HG03520 (cell line): ENCODE measurements around the gene E2F4.

Experiments
- ATAC-seq: cut with Tn5 transposase; IDR thresholded peaks from one replicate; pipeline ENCODE4 v1.9.1; 2021; ENCODE audit warnings: mild to moderate bottlenecking, moderate library complexity; ENCODE audit not compliant: unreplicated experiment

Gene E2F4

DNA sequence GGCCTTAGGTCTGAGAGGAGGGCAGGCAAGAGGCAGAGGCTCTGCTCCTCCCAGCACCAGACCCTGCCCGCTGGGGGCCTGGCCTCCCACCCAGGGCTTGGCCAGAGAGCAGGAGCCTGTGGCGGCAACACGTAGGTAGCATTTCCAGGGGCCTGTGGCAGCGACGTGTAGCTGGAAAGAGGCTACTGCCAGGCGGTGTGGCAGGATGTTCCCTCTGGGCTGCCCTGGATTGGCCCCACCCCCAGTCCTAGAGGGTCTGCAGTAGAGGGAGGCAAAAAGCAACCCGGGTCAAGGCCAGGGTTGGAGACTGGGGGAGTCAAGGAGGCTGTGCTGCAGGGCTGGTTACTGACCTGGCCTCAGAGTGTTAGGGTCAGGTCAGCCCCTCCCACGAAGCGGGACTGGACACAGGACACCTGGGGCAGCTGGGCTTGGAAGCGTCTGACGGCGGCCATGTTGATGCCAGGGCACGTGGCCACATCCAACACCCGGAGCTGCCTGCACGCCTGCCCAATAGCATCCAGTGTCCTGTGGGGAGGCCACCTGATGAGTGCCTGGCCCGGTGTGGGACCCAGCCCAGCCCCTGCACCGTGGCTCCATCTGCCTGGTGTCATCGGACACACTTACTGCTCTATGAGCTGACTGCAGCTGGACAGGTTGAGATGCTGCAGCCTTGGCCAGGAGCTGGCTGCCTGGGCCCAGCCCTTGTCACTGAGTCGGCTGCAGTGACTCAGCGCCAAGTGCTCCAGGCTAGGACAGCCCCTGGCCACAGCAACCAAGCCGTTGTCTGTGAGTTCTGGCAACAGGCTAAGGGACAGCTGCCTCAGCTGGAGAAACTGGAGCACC lies 15.5 kb downstream of the E2F4 start:
- ATAC-seq = no peak

DNA sequence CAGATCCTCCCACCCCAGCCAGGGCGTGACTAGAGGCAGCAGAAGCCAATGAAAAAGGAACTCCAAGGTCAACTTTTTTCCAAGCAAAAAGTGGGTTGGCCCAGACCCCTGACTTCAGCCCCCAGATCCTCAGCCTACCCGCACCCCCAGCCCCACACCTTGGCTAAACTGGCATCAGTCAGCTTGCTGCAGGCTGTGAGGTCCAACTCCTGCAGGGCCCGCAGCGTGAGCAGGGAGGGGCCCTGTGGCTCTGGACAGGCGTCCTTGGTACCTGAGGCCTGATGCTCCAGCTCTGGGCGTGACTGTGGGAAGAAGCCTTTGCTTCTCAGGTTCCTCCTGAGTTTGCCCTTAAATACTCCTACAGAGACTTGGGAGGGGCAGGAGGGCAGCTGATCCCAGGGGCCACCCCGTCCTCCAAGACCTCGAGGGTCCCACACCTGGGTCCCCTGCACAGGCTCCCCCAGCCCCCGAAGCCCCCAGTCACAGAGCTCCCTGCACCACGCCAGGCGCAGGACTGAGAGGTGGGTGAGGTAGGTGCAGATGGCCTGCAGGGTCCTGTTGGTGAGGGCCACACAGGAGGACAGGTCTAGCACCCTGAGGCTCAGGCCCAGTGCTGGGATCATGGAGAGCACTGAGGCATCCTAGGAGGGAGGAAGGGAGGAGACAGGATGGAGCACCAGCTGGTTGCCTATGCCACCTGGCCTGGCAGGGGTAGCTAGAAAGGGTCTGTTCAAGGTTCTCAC lies 16.4 kb downstream of the E2F4 start:
- no peak for ATAC-seq

DNA sequence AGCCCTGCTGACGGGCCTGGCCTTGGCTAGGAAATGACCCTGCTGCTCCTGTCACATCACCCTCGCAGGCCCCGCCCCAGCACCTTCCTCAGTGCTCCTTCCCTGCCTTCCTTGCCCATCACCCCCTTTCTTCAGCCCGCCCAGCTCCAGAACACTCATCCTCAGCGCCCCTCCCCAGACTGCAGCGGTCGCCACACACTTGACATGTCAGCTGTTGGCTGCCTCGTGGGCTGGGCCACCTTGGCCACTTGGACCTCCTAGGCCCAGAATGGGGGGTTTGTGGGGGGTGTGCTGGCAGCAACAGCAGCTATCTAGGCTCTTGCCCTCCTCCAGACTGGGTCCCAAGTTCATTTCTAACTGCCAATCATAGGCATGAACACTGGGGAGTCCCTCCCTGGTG lies 17.6 kb downstream of the E2F4 start:
- no peak for ATAC-seq

DNA sequence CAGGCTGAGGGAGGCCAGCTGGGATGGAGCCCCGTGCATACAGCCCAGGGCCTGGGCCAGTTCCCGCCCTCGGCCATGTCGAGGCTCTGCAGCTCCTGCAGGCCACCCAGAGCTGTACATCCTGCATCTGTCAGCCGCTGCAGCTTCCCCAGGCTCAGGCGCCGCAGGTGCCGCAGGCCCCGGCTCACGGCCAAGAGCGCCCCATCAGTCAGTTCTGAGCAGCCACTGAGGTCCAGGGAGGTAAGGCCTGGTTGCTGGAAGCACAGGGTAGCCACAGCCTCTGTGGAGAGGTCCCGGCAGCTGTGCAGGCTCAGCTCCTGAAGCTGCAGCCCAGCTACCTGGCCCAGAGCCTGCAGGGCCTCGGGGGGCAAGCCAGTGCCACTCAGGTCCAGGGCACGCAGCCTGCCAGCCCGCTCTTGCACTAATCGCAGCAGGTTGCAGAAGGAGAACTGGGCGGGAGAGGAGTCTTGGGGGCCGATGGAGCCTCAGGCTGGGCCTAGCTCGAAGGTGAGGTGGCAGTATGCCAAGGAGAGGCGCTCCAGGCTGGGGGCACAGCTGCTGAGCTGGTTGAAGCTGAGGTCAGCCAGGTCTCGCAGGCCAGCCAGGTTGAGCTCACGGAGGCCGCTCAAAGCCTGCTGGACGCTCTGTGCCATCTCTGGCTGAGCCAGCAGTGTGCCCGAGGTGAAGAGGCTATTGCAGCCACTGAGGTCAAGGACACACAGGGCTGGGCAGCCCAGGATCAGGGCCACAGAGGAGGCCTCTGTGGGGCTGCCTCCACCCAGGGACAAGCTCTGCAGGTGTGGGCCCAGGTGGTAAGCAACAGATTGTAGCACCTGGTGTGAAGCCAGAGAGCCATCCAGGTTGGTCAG lies 18.3 kb downstream of the E2F4 start:
- no peak for ATAC-seq

DNA sequence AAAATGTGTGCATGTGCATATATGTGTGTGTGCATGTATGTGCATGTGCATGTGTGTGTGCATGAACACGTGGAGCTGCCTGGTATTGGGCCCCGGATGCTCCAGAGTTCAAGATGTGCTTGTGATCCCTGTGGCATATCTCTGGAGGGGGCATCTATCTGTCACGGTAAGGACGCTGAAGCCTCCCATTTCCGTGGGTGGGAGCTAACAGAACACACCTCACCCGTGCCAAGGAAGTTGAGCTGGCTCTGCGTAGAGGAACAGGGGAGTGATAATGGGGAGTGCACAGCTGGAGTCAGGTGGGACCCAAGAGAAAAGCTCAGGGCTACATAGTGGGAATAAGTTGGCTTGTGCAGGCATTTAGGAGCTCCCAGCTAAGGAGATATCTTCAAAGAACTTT lies 19.7 kb downstream of the E2F4 start:
- ATAC-seq = no peak

DNA sequence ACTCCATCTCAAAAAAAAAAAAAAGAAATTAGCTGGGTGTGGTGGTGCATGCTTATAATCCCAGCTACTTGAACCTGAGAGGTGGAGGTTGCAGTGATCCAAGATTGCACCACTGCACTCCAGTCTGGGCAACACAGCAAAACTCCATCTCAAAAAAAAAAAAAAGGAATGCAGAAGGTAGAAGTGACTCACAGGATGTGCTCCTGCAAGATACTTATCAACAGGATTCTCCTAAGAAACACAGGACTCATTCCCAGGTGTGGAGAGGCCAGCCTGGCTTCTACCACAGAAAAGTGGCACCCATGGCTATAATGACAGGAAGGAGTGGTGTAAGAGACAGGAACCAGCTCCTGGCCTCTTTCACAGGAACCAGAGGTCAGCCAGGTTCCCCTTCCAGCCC lies 20.8 kb downstream of the E2F4 start:
- no peak for ATAC-seq

DNA sequence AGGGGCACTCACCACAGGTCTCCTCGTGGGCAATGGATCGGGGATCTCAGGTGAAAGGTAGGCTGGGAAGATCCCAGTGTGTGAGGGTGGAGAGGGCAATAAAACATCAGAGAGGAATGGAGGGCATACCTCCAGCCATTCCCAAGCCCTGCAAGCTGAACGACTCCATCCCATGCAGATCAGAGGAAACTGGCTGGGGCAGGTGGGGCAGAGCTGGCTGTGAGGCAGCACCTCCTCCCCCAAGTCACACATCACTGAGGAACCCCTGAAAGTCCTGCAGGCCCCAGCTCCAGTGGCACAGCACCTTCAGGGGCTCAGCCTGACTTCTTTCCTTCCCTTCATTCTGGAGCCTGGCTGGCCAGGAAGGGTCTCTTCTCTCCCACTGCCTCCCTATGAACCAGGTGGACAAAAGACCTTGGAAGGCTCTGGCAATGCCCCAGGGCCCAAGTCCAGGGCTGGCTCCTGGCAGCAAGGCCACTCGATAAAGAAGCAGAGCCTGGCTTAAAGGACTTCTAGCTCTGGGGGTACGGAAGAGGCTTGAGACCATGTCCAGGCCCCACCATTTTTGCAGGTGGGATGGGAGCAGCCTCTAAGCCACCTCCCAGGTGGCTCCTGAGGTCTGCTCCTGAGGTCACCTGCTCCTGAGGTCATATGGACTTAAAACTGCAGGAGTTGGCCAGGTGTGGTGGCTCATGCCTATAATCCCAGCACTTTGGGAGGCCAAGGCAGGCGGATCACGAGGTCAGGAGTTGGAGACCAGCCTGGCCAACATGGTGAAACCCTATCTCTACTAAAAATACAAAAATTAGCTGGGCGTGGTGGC lies 21.5 kb downstream of the E2F4 start:
- no peak for ATAC-seq

DNA sequence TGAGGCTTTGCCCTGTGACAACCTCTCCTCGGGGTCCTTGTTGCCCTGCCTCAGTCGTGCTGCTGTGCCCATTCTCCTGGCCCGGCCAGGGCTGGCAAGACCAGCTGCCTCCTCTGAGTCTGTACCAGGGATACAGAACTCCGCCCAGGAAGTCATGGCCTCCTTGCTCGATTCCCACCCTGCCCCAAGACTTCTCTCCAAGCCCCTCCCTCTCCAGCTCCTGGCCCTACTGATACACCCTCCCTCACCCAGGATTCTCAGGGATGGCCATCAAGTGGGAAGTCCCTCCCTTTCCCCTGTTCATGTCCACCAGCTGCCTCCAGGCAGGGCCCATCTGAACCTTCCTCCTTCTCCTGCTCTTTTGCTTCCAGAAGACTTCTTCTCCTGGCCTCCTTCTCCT lies 23.8 kb downstream of the E2F4 start:
- no peak for ATAC-seq

DNA sequence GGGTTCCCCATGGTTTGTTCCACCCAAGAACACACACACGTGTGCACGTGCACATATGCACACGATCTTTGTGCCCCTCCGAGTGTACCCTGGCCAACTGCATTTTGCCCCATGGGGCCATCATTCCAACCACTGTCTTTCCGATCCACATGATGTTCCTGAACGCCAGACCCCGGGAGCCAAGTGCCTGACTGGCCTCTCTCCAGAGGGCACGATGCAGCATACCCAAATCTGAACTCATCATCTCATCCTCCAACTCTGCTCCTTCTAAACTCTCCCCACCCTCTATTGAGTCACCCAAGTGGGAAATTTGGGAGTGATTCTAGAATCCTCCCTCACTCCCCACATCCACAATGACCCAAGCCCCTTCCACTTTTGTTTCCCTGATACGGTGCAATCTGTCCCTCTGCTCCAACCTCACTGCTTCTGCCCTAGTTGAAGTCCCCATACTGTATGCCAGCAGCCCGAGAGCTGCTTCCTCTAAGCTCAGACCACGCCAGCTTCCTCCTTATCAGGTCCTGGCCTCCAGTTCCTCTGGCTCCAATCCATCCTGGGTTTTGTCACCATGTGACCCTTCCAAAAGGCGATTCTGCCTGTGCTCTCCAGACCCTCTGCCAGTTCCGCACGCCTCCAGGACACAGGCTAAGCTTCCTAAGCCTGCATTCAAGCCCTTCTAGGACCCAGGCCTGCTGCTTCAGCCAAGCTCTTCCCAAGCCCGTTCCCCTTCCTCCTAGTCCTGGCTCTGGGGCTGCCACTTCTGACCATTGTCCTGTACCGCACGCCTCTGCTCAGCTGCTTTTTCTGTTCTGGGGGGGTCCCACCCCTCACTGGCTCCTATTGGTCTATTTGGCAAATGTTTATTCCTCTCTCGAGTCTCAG lies 24.9 kb downstream of the E2F4 start:
- no peak for ATAC-seq

DNA sequence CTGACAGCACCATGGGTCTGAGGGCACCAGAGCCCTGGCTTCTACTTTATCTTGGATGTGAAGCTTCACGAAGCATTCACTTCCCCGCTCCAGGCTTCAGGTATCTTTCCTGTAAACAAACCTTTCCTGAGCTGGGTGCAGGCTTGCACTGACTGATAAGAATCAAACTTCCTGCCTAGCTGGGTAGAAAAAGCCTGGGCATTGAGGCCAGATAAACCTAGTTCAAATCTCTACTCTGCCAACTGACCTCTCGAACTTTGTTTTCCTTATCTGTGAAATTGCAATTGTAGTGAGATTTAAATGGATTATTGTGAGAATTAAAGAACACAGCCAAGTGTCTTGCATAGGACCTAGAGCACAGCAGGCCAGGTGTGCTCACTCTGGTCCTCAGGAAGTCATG lies 32.0 kb downstream of the E2F4 start:
- no peak for ATAC-seq

DNA sequence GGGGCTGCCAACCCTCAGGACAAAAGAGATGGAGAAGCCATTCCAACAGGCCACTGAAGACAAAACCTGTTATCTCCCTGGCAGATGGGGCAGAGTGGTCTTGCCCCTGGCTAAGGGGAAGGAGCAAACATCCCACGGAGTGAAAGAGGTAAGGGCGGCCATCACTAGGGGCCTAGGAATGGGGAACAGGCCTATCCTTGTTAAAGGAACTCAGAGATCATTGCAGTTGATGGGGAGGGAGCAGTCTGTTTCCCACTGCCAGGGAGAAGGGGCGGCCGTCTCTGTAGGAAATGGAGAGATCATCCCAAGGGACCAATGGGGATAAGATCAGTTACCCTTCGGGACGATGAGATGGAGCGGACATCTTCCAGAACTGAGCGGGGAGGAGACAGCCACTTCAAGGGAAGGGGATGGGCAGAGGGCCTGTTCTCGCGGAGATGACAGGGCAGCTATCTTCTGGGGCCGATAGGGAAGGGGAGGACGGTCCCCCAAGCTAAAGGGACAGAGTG lies 34.4 kb downstream of the E2F4 start:
- no peak for ATAC-seq

DNA sequence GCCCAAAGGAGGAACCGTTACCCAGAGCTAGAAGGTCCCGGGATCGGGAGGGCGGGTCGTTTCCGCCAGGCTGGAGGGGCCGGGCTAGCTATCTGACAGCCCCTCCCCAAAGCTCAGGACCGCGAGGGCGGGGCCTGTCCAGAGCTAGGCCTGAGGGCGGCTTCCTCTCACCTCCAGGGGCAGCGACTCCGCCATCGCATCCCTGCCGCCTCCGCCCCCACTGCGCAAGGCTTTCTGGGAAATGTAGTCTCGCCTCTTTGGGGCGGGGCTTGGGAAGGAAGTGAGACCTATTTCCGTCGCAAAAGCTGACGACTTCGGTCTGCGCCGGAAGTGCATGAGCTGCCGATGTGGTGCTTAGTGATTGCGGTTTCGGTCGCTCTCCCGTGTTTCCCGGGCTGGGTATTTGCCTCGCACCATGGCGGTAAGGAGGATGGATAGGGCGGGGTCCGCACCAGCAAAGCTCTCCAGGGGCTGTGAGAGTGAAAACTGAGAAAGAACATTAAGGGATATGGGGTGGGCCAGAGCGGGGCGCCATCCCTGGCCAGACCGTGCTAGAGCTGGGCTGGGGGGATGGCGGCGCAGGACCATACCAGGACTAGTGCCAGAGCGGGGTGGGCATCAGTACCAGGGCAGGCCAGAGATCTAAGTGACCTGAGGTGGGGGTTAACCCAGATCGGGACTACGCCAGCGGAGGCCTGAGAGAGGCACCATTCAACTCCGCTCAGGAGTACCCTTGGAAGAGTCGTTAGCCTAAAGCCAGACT lies 35.0 kb downstream of the E2F4 start, which contains the start of gene TMEM208:
TSS of gene TMEM208 (plus strand) at position 327 of the 763 bp plus-strand sequence. CDS start at position 416, 89 bp downstream.
- peak; percentile 86 for ATAC-seq

DNA sequence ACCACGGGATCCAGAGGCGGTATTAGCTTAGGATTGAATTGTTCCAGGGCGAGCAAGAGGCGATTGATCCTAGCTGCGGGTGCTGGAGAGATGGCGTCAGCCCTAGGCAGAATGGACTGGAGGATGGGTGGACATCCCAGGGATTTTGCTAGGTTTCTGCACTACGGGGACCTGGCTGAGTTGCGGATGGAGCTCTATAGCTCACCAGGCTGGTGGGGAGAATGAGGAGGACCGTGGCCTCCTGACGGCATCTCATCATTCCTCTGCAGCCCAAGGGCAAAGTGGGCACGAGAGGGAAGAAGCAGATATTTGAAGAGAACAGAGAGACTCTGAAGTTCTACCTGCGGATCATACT lies 35.6 kb downstream of the E2F4 start:
- ATAC-seq = no peak

DNA sequence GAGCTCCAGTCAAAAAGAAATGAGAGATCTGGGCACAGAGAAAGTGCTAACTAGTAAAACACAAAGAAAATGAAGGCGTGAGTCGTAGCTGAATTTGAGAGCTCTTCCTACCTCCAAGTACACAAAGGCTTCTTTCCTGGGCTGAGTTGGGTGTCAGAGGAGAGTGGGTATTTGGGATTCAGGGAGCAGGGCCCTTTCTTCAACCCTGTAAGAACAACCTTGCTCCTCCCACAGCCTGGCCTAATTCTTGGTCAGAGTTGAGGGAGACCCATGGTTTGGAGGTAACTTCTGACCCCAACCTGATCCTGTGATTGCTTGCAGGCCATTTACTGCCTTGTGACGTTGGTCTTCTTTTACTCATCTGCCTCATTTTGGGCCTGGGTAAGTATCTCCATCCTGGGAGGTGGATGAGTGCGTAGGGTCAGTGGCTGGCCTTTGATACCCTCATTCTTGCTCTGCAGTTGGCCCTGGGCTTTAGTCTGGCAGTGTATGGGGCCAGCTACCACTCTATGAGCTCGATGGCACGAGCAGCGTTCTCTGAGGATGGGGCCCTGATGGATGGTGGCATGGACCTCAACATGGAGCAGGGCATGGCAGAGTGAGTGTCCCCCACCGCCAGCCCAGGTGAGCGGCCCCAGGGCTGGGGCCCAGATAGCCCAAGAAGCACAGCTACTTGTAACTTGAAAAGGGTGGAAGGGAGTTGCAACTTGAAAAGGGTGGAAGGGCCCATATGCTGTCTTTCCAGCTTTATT lies 36.3 kb downstream of the E2F4 start:
- ATAC-seq = no peak

DNA sequence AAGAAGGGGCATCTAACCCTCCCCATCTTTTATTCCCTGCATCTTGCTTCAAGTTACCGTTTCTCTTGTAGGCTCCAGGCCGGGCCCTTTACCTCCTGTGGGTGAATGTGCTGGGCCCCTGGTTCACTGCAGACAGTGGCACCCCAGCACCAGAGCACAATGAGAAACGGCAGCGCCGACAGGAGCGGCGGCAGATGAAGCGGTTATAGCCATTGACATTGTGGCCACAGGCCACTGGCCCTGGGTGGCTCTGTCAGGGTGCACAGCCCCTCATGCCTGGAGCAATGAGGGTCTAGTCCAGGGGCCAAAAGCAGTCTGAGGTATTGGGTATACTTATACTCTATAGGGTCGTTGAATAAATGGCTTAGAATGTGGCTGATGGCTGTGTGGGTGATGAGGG lies 37.0 kb downstream of the E2F4 start:
- ATAC-seq = no peak

DNA sequence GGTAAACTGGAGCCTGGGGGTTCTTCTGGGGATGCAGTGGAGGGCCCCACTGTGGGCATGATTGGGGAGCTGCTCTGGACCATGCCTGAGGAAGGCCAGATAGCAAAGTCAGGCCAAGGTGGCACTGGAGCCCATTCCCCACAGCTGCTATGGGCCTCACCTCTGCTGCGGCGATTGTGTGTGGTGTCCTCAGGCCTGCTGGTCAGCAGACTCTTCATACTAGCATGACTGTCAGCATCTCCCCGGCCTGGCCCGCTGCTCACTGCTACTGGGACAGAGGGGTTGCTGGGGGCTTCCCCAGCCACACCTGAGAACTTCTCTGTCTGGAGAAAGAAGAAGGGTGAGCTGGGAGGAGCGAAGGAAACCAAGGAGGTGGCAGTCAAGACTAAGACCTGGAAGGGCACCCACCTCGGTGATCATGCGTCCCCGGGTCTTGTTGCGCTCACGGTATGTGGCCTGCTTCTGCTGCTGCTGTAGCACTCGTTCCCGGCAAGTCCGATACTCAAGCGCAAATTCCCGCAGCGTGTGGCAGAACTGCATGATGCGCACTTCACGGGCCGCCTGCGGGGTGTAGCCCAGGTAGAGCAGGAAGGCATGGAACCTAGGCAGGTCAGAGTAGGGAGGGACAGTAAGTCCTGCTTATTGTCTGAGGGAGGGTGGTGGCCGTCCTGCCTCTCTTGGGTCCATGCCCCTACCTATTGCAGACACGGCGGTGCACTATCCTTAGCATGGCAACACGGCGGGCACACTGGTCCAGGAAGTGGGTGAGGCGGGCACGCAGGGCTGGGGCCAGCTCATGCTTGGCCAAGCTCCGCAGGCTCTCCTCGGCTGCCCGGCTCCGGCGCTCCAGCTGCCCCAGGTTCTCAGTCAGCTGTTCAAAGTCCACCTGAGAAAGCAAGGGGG lies 38.2 kb downstream of the E2F4 start:
- ATAC-seq = no peak
